Testis (tissue), 3 donors: ENCODE measurements around the gene ELF5. TPM values are rescaled to one million over a fixed set of nuclear protein-coding genes. Genes with fewer than 3 reads are reported as not detected.

Source experiments
- DNase-seq: peaks from one replicate; pipeline ENCODE4 v3.0.0-alpha.2; 2019
- H3K27ac ChIP-seq, 2 donors: fragments of 200-600 bp; sonication (generic); one replicate each; pipeline ENCODE4 v1.5.1; 2019
- H3K27me3 ChIP-seq: fragments of 200-600 bp; sonication (generic); one replicate; pipeline ENCODE4 v1.5.1; 2019
- H3K36me3 ChIP-seq: fragments of 200-600 bp; sonication (generic); one replicate; pipeline ENCODE4 v1.5.1; 2017; ENCODE audit warnings: low read depth; ENCODE audit errors: missing control alignments
- H3K4me1 ChIP-seq: fragments of 200-600 bp; sonication (generic); one replicate; pipeline ENCODE4 v1.5.1; 2019
- H3K4me3 ChIP-seq, 2 donors: fragments of 200-600 bp; sonication (generic); one replicate each; pipeline ENCODE4 v1.5.1; 2017 to 2019
- H3K9me3 ChIP-seq: fragments of 200-600 bp; sonication (generic); one replicate; pipeline ENCODE4 v1.5.1; 2017
- CTCF ChIP-seq, 3 experiments: fragments of 450-650 bp in 2 of 3; fragments of 200-600 bp in 1 of 3; sonication (generic) in 1 of 3; IDR thresholded peaks; one replicate each; pipeline ENCODE4 v1.5.1; 2016 to 2019; ENCODE audit warnings: antibody characterized with exemption in 3 of 3, mild to moderate bottlenecking in 2 of 3, moderate library complexity in 1 of 3
- POLR2A ChIP-seq: fragments of 450-650 bp; IDR thresholded peaks from one replicate; pipeline ENCODE4 v1.6.1; 2017; ENCODE audit warnings: antibody characterized with exemption, mild to moderate bottlenecking, moderate library complexity
- WGBS, 2 donors: methylation state at CpG; one replicate each; pipeline ENCODE4 v1.1.5; 2018; 5-methylcytosine and 5-hydroxymethylcytosine counted together
- intact Hi-C: fragments of 100-400 bp; cut with DNase I; formaldehyde crosslinking; loops from one replicate; pipeline ENCODE4 v1.15.1; 2023; ENCODE audit warnings: low total_unique reads
- polyA plus RNA-seq: library from polyadenylated mRNA; stranded (reverse); fragments of 350-450 nt; fragmentation: Illumina TruSeq; extraction: RNeasy Lipid Tissue Mini Kit (QIAGEN cat#74804); gene quantifications from one replicate; pipeline ENCODE4 v1.2.3, GENCODE V29; 2014; ENCODE audit warnings: low read depth, low replicate concordance; ENCODE audit not compliant: insufficient read depth
- total RNA-seq, 2 donors: library from RNA; depleted of rRNA; stranded (reverse); fragments of >200 nt; gene quantifications; one replicate each; pipeline ENCODE4 v1.2.3, GENCODE V29; 2016

Gene ELF5
- total and polyA plus RNA-seq, 3 donors from 2014 or later = 0.34 to 0.63 (median 0.43) TPM

GRCh38 chr11:34454308-34455032, 59.1 kb downstream of the ELF5 start:
- Histone ChIP-seq H3K4me3 (no peak overlapping the region), H3K27ac (peak overlapping the region in 1 of 2 donors; percentile 8), H3K4me1 (no peaks in the 10 kb centered on the region), H3K36me3 (no peaks in the 10 kb centered on the region), H3K9me3 (no peaks in the 10 kb centered on the region), H3K27me3 (no peaks in the 10 kb centered on the region)
- intact Hi-C loops = no loop called here
- peak; percentile 44 for DNase-seq
- no peak for TF ChIP-seq POLR2A
- TF ChIP-seq CTCF (IDR thresholded peaks at IDR 0.05) = no peak
- WGBS, 2 donors = 51 to 67% methylated on average over 1 of the region's 1 CpG

GRCh38 chr11:34451053-34451452, 62.5 kb downstream of the ELF5 start:
- no peaks in the 10 kb centered on the region for H3K27me3 ChIP-seq
- no peaks in the 10 kb centered on the region for H3K9me3 ChIP-seq
- WGBS, 2 donors = 93 to 96% methylated on average over 3 of the region's 3 CpGs
- intact Hi-C loops = no loop called here
- no peaks in the 10 kb centered on the region for H3K4me1 ChIP-seq
- no peak overlapping the region for H3K4me3 ChIP-seq
- DNase-seq = no peak
- TF ChIP-seq CTCF (IDR thresholded peaks at IDR 0.05) (no peak), POLR2A (no peak)
- H3K36me3 ChIP-seq = no peaks in the 10 kb centered on the region
- no peak overlapping the region for H3K27ac ChIP-seq

GRCh38 chr11:34449013-34449412, 64.6 kb downstream of the ELF5 start:
- H3K4me1 ChIP-seq = no peaks in the 10 kb centered on the region
- H3K36me3 ChIP-seq = no peaks in the 10 kb centered on the region
- no peaks in the 10 kb centered on the region for H3K27me3 ChIP-seq
- H3K4me3 ChIP-seq = no peak overlapping the region
- H3K9me3 ChIP-seq = no peaks in the 10 kb centered on the region
- H3K27ac ChIP-seq = no peak overlapping the region
- TF ChIP-seq CTCF (IDR thresholded peaks at IDR 0.05) (no peak), POLR2A (no peak)
- intact Hi-C loops = no loop called here
- WGBS, 2 donors = 74 to 77% methylated on average over 3 of the region's 3 CpGs
- no peak for DNase-seq

GRCh38 chr11:34448223-34448994, 65.2 kb downstream of the ELF5 start:
- 90 to 94% methylated on average over 11 of the region's 11 CpGs for WGBS, 2 donors
- Histone ChIP-seq H3K4me1 (no peaks in the 10 kb centered on the region), H3K4me3 (no peak overlapping the region), H3K27ac (no peak overlapping the region), H3K9me3 (no peaks in the 10 kb centered on the region), H3K27me3 (no peaks in the 10 kb centered on the region), H3K36me3 (no peaks in the 10 kb centered on the region)
- intact Hi-C loops = no loop called here
- no peak for TF ChIP-seq CTCF (IDR thresholded peaks at IDR 0.05)
- TF ChIP-seq POLR2A = no peak
- DNase-seq = no peak
